ENCODE results near the gene HOXD8. TPM values are rescaled to one million over a fixed set of nuclear protein-coding genes. Genes with fewer than 3 reads are reported as not detected.

HOXD8 gene
- polyA plus RNA-seq, 4 donors: 0.89 to 7.3 (median 3.6) TPM

DNA sequence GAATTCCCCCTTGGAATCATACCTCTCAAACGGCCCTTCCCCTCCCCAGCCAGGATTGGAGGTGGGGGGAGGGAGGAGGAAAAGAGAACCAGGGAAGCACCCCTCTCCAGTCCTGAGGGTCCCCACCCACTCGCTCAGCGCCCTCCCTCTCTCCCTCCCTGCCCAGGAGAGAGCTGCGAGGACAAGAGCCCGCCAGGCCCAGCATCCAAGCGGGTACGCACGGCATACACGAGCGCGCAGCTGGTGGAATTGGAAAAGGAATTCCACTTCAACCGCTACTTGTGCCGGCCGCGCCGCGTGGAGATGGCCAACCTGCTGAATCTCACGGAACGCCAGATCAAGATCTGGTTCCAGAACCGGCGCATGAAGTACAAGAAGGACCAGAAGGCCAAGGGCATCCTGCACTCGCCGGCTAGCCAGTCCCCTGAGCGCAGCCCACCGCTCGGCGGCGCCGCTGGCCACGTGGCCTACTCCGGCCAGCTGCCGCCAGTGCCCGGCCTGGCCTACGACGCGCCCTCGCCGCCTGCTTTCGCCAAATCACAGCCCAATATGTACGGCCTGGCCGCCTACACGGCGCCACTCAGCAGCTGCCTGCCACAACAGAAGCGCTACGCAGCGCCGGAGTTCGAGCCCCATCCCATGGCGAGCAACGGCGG is 42.0 kb downstream of the HOXD8 start:
- Histone ChIP-seq H3K36me3 (ENCODE audit: control insufficient read depth in 3 of 3, insufficient read depth in 2 of 3, low read depth in 1 of 3, low read length in 3 of 3) (peaks cover 0 to 2% (median 0%) of the 10 kb centered on the region in 3 donors), H3K9me3 (ENCODE audit: control insufficient read depth in 2 of 2, insufficient read depth in 1 of 2, low read depth in 1 of 2, low read length in 1 of 2) (peaks cover 0 to 4% of the 10 kb centered on the region in 2 donors), H3K27ac (ENCODE audit: low read depth in 1 of 3, low read length in 2 of 3) (no peak overlapping the region), H3K4me3 (ENCODE audit: low read depth in 1 of 3, low read length in 3 of 3) (no peak overlapping the region), H3K27me3 (ENCODE audit: control insufficient read depth in 3 of 3, insufficient read depth in 3 of 3, low read length in 3 of 3) (peaks cover 5 to 92% (median 52%) of the 10 kb centered on the region in 3 donors), H3K4me1 (ENCODE audit: control insufficient read depth in 3 of 3, insufficient read depth in 2 of 3, low read depth in 1 of 3, low read length in 2 of 3) (no peaks in the 10 kb centered on the region)
- WGBS, 3 donors: 16 to 27% (median 19%) methylated on average over 47 to 51 of the region's 51 CpGs
- no peak for DNase-seq
- no peak for FAIRE-seq

DNA sequence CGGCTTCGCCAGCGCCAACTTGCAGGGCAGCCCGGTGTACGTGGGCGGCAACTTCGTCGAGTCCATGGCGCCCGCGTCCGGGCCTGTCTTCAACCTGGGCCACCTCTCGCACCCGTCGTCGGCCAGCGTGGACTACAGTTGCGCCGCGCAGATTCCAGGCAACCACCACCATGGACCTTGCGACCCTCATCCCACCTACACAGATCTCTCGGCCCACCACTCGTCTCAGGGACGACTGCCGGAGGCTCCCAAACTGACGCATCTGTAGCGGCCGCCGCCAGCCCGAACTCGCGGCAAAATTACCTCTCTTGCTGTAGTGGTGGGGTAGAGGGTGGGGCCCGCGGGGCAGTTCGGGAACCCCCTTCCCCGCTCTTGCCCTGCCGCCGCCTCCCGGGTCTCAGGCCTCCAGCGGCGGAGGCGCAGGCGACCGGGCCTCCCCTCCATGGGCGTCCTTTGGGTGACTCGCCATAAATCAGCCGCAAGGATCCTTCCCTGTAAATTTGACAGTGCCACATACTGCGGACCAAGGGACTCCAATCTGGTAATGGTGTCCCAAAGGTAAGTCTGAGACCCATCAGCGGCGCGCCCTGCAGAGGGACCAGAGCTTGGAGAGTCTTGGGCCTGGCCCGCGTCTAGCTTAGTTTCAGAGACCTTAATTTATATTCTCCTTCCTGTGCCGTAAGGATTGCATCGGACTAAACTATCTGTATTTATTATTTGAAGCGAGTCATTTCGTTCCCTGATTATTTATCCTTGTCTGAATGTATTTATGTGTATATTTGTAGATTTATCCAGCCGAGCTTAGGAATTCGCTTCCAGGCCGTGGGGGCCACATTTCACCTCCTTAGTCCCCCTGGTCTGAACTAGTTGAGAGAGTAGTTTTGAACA is 42.7 kb downstream of the HOXD8 start:
- H3K36me3 ChIP-seq (ENCODE audit: control insufficient read depth in 3 of 3, insufficient read depth in 2 of 3, low read depth in 1 of 3, low read length in 3 of 3): peaks cover 0 to 2% (median 0%) of the 10 kb centered on the region in 3 donors
- peaks cover 5 to 93% (median 57%) of the 10 kb centered on the region in 3 donors for H3K27me3 ChIP-seq (ENCODE audit: control insufficient read depth in 3 of 3, insufficient read depth in 3 of 3, low read length in 3 of 3)
- H3K9me3 ChIP-seq (ENCODE audit: control insufficient read depth in 2 of 2, insufficient read depth in 1 of 2, low read depth in 1 of 2, low read length in 1 of 2): peaks cover 0 to 4% of the 10 kb centered on the region in 2 donors
- H3K27ac ChIP-seq (ENCODE audit: low read depth in 1 of 3, low read length in 2 of 3): no peak overlapping the region
- FAIRE-seq (no peak), DNase-seq (no peak)
- WGBS, 3 donors: 21 to 26% (median 25%) methylated on average over 60 of the region's 60 CpGs
- H3K4me3 ChIP-seq (ENCODE audit: low read depth in 1 of 3, low read length in 3 of 3): no peak overlapping the region
- no peaks in the 10 kb centered on the region for H3K4me1 ChIP-seq (ENCODE audit: control insufficient read depth in 3 of 3, insufficient read depth in 2 of 3, low read depth in 1 of 3, low read length in 2 of 3)

DNA sequence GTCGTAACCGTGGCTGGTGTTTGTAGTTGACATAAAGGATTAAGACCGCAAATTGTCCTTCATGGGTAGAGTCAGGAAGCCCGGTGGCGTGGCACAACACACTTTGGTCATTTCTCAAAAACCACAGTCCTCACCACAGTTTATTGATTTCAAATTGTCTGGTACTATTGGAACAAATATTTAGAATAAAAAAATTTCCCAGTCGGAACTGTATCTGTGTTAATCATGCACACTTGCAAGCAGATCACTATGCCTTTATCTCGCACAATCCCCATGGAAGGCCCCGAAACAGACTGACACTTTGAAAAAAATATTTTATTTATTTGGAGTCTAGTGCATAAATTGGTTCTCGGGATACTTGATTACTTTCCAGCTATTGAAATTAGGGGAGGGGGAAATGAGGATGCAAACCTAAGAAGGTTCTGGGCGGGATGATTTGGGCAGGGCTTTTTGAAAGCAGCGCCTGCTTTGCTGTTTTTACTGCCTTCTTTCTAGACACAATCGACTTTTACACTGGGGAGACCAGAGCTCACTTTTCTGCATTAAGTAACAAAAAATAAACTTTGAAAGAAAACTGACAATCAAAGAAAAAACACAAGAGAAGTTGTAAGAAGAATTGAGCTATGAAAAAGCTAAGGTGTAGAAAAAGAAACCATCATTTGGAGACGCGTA is 43.5 kb downstream of the HOXD8 start:
- H3K4me1 ChIP-seq (ENCODE audit: control insufficient read depth in 3 of 3, insufficient read depth in 2 of 3, low read depth in 1 of 3, low read length in 2 of 3): no peaks in the 10 kb centered on the region
- no peak overlapping the region for H3K27ac ChIP-seq (ENCODE audit: low read depth in 1 of 3, low read length in 2 of 3)
- peaks cover 5 to 94% (median 58%) of the 10 kb centered on the region in 3 donors for H3K27me3 ChIP-seq (ENCODE audit: control insufficient read depth in 3 of 3, insufficient read depth in 3 of 3, low read length in 3 of 3)
- 27 to 42% (median 32%) methylated on average over 14 of the region's 14 CpGs for WGBS, 3 donors
- FAIRE-seq: no peak
- peaks cover 0 to 4% of the 10 kb centered on the region in 2 donors for H3K9me3 ChIP-seq (ENCODE audit: control insufficient read depth in 2 of 2, insufficient read depth in 1 of 2, low read depth in 1 of 2, low read length in 1 of 2)
- H3K4me3 ChIP-seq (ENCODE audit: low read depth in 1 of 3, low read length in 3 of 3): no peak overlapping the region
- peaks cover 0 to 2% (median 0%) of the 10 kb centered on the region in 3 donors for H3K36me3 ChIP-seq (ENCODE audit: control insufficient read depth in 3 of 3, insufficient read depth in 2 of 3, low read depth in 1 of 3, low read length in 3 of 3)
- no peak for DNase-seq

DNA sequence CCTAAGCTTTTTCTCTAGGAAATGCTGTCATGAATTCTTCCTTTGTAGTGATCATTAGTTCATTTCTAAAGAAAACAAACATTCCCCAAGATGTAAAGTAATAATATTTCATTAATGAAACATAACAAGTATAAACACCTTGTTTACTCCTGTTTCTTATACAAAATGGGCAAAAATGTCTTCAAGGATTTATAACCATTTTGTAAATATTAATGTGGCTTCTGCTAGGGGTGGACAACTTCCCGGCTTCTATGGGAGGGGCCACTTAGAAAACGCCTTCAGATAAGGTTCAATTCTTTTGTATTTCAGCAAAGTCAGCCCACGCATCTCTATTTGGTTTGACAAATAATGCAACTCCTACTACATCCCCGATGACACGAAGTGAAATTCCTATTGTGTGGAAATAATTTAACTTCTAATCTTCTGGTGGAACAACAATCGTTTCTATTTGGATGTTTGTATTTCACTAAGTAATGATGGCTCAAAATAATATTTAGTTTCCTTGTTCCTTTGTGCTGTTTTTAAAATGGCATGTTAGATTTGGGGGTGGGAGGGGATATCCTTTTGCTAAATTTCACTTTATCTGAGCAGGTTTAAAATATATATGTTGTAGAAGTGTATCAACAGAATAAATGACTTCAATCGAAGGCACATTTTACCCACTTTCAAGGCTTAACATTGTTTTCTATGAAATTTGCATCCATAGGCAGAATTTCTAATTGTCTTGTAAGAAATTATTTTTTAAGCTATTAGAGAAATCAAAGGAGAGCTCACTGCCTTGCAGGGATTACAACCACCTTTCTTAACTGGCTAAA is 44.3 kb downstream of the HOXD8 start:
- peaks cover 0 to 4% of the 10 kb centered on the region in 2 donors for H3K9me3 ChIP-seq (ENCODE audit: control insufficient read depth in 2 of 2, insufficient read depth in 1 of 2, low read depth in 1 of 2, low read length in 1 of 2)
- no peak overlapping the region for H3K4me3 ChIP-seq (ENCODE audit: low read depth in 1 of 3, low read length in 3 of 3)
- WGBS, 3 donors: 5 to 17% (median 9%) methylated on average over 7 of the region's 7 CpGs
- peaks cover 0 to 2% (median 0%) of the 10 kb centered on the region in 3 donors for H3K36me3 ChIP-seq (ENCODE audit: control insufficient read depth in 3 of 3, insufficient read depth in 2 of 3, low read depth in 1 of 3, low read length in 3 of 3)
- FAIRE-seq (no peak), DNase-seq (no peak)
- H3K27me3 ChIP-seq (ENCODE audit: control insufficient read depth in 3 of 3, insufficient read depth in 3 of 3, low read length in 3 of 3): peaks cover 5 to 94% (median 61%) of the 10 kb centered on the region in 3 donors
- H3K4me1 ChIP-seq (ENCODE audit: control insufficient read depth in 3 of 3, insufficient read depth in 2 of 3, low read depth in 1 of 3, low read length in 2 of 3): no peaks in the 10 kb centered on the region
- H3K27ac ChIP-seq (ENCODE audit: low read depth in 1 of 3, low read length in 2 of 3): no peak overlapping the region

DNA sequence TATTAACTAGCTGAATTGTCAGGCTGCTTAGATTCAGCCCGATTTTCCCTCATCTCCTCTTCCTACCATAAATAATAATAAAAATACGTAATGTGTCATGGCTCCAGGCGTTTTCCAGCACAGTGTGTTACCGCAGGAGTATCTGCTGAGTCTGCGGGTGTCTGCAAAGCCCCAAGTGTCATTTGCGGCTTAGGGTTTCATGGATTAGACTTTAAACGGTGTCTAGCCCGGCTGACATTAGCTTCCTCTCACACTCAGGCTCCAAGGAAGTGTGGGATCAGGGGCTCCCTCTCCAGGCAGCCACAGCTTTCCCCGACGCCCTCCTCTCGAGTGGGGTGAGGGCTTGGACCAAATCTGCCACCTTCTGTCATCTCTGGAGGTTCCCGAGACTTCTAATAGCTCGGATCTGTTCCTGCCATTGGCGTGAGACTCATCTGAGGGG is 44.9 kb downstream of the HOXD8 start:
- Histone ChIP-seq H3K9me3 (ENCODE audit: control insufficient read depth in 2 of 2, insufficient read depth in 1 of 2, low read depth in 1 of 2, low read length in 1 of 2) (peaks cover 0 to 4% of the 10 kb centered on the region in 2 donors), H3K4me3 (ENCODE audit: low read depth in 1 of 3, low read length in 3 of 3) (no peak overlapping the region), H3K4me1 (ENCODE audit: control insufficient read depth in 3 of 3, insufficient read depth in 2 of 3, low read depth in 1 of 3, low read length in 2 of 3) (no peaks in the 10 kb centered on the region), H3K27me3 (ENCODE audit: control insufficient read depth in 3 of 3, insufficient read depth in 3 of 3, low read length in 3 of 3) (peaks cover 5 to 94% (median 58%) of the 10 kb centered on the region in 3 donors), H3K27ac (ENCODE audit: low read depth in 1 of 3, low read length in 2 of 3) (peak overlapping the region in 1 of 3 donors; percentile 5), H3K36me3 (ENCODE audit: control insufficient read depth in 3 of 3, insufficient read depth in 2 of 3, low read depth in 1 of 3, low read length in 3 of 3) (peaks cover 0 to 2% (median 0%) of the 10 kb centered on the region in 3 donors)
- WGBS, 3 donors: 2 to 10% (median 3%) methylated on average over 14 of the region's 14 CpGs
- DNase-seq (peak in 1 of 2 donors; percentile 53), FAIRE-seq (no peak)

DNA sequence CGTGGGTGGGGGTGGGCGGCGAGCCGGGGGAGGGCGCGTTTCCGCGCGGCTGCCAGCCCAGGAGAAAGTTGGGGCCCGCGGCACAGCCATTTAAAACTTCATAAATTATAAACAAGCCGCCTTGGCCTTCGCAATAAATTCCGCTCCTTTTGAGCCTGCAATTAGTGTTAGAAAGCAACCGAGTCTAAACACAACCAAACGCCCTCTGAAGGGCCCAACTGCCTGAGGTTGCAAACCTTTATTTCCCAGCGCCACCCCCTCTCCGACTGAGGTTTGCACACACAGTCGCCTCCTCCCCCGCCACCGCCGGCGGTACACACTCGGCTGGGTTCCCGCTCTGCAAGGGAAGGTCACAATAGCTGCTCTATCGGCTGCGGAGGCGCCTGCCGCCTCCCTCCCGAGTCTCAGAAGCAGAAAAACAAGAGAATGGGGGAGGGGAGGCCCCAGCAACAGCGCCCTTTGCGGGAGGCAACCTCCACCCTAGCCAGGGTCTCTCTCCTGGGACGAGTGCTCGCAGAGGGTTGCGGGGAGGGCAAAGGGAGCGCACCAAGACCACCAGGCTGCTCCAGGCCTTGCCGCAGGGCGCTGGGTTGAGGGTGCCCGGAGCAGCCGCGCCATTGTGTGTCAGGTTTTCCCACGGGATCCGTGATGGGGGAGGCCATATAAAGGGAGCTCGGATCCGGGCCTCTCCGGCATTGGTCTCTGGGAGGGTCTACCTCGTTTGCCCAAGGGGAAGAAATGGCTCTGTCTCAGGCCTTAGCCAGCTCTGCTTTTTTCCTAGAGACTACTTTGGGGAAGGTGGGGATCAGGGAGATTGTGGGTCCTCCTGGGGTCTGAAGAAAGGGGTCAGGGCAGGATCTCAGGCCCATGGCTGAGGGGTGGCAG is 45.6 kb downstream of the HOXD8 start:
- Histone ChIP-seq H3K36me3 (ENCODE audit: control insufficient read depth in 3 of 3, insufficient read depth in 2 of 3, low read depth in 1 of 3, low read length in 3 of 3) (peaks cover 0 to 2% (median 0%) of the 10 kb centered on the region in 3 donors), H3K27me3 (ENCODE audit: control insufficient read depth in 3 of 3, insufficient read depth in 3 of 3, low read length in 3 of 3) (peaks cover 5 to 96% (median 59%) of the 10 kb centered on the region in 3 donors), H3K27ac (ENCODE audit: low read depth in 1 of 3, low read length in 2 of 3) (peak overlapping the region in 1 of 3 donors; percentile 42), H3K4me3 (ENCODE audit: low read depth in 1 of 3, low read length in 3 of 3) (no peak overlapping the region), H3K4me1 (ENCODE audit: control insufficient read depth in 3 of 3, insufficient read depth in 2 of 3, low read depth in 1 of 3, low read length in 2 of 3) (no peaks in the 10 kb centered on the region), H3K9me3 (ENCODE audit: control insufficient read depth in 2 of 2, insufficient read depth in 1 of 2, low read depth in 1 of 2, low read length in 1 of 2) (peaks cover 0 to 4% of the 10 kb centered on the region in 2 donors)
- DNase-seq: peak in 1 of 2 donors; percentile 45
- WGBS, 3 donors: 11 to 21% (median 12%) methylated on average over 43 to 47 of the region's 47 CpGs
- no peak for FAIRE-seq

All from small intestine (tissue), 7 donors.